ENCODE measurements around the gene RPS6KA2. TPM values are rescaled to one million over a fixed set of nuclear protein-coding genes. Genes with fewer than 3 reads are reported as not detected.
"Not testable (repeated sequence)": the region's sequence is repeated elsewhere in the genome, so short reads cannot be mapped to it uniquely, and the experiment has no call there.

The RPS6KA2 gene
- total RNA-seq, 1 experiment from 2014 or later, result 2.3 TPM

- in situ Hi-C loops (cut with HindIII; ENCODE audit: low pct_unique_long_range_greater_than_20kb, low sequenced_read_pairs), result no loop called here
- no peak for DNase-seq (ENCODE audit: low read depth)
These were observed 75.1 kb downstream of the RPS6KA2 start for GRCh38 chr6:166551754-166552495.

DNA sequence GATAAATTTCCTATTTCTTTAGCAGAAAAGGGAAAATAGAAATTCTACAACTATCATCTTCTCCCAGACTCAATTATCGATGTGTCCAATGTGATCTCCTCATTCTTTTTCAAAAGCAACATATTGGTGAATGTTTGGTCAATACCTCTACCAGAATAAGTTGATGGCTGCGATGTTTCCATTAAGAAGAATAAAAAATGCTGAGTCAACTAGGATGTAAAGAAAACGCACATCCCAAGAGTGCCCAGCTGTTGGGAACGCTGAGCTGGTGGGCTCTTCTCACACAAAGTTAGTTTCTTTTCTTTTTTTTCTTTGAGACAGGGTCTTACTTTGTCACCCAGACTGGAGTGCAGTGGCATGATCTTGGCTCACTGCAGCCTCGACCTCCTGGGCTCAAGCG, 80.4 kb downstream of the RPS6KA2 start:
- no peak for DNase-seq (ENCODE audit: low read depth)
- in situ Hi-C loops (cut with HindIII; ENCODE audit: low pct_unique_long_range_greater_than_20kb, low sequenced_read_pairs), result no loop called here

DNA sequence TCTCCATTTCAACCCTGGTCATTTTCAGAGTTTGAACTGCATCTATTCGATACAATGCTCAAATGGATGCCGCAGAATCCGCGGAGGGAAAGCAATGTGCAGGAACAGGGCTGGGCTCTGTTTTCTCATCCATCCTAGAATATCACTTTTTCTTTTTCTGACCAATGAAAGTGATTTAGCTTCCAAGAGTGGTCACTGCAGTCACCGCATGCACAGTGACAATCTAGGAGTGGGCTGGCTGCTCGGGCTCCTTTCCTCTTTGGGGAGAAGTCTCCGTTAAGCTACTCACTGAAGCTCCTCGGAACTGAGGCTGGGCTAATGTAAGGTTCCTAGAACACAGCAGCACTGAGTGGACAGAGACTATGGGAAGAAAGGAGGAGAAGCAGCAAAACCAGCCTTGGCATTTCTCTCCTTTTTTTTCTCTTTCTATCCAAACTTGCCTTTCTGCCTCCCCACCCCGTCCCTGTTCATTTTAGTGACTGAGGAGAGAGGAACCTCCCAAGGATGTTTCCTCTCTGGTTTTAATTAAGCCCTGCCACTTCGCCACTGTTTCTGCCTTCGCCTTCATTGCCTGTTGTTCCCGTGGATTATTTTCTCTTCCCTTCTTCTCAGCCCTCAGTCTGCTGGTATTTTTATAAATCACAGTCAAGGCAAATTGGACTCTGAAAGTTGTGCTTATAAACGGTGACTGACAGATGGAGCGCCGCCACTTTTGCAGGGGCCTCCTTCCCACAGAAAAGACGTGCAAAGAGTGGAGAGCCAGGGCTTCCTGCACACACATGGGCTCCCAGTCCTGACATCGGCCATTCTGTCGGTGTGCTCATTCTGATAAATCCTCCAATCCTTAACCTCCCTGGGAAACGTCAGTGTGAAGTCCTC, 81.7 kb downstream of the RPS6KA2 start:
- DNase-seq (ENCODE audit: low read depth), result no peak
- in situ Hi-C loops (cut with HindIII; ENCODE audit: low pct_unique_long_range_greater_than_20kb, low sequenced_read_pairs), result no loop called here

GRCh38 chr6:166544296-166544605, 82.8 kb downstream of the RPS6KA2 start:
- in situ Hi-C loops (cut with HindIII; ENCODE audit: low pct_unique_long_range_greater_than_20kb, low sequenced_read_pairs), result no loop called here

DNA sequence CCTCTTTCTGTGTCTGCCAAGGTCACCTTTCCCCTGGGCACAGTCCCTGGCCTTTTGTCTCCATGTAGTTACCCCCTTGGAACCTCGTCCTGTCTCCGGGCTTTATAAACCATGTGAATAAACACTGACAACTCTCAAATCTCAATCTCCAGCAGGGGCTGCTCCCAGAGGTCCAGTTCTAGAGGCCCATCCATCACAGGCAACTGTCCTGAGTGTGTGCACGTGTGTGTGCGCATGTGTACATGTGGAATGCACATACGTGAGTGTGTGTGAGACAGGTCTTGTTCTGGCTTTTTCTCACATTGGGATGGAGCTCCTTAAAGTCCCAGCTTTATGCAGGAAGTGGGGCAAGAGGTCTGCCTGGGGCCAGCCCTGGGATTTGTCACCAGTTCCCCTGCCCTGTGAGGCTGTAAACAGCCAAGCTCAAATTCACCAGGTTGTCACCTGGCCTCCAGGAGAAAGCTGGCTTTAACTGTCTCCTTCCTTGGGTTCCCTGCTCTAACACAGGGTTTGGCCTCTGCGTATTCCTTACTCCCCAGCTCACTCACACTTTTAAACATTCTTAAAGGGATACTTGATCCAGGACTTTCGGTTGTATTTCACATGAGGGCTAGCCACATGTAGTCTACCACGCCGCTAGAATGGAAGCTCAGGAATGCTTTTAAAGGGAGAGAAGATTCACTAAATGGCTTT, 83.3 kb downstream of the RPS6KA2 start:
- in situ Hi-C loops (cut with HindIII; ENCODE audit: low pct_unique_long_range_greater_than_20kb, low sequenced_read_pairs), result no loop called here
- no peak for DNase-seq (ENCODE audit: low read depth)

More at GRCh38 chr6:166544296-166544605, 82.8 kb downstream of the RPS6KA2 start:
- DNase-seq (ENCODE audit: low read depth), result no peak

GRCh38 chr6:166542580-166542912, 84.5 kb downstream of the RPS6KA2 start:
- in situ Hi-C loops (cut with HindIII; ENCODE audit: low pct_unique_long_range_greater_than_20kb, low sequenced_read_pairs), result no loop called here
- no peak for DNase-seq (ENCODE audit: low read depth)

GRCh38 chr6:166541876-166542579, 85.0 kb downstream of the RPS6KA2 start:
- in situ Hi-C loops (cut with HindIII; ENCODE audit: low pct_unique_long_range_greater_than_20kb, low sequenced_read_pairs), result no loop called here
- DNase-seq (ENCODE audit: low read depth), result no peak

GRCh38 chr6:166541366-166541765, 85.7 kb downstream of the RPS6KA2 start:
- in situ Hi-C loops (cut with HindIII; ENCODE audit: low pct_unique_long_range_greater_than_20kb, low sequenced_read_pairs), result no loop called here
- no peak for DNase-seq (ENCODE audit: low read depth)

GRCh38 chr6:166540631-166541331, 86.3 kb downstream of the RPS6KA2 start:
- in situ Hi-C loops (cut with HindIII; ENCODE audit: low pct_unique_long_range_greater_than_20kb, low sequenced_read_pairs), result no loop called here
- DNase-seq (ENCODE audit: low read depth), result no peak

DNA sequence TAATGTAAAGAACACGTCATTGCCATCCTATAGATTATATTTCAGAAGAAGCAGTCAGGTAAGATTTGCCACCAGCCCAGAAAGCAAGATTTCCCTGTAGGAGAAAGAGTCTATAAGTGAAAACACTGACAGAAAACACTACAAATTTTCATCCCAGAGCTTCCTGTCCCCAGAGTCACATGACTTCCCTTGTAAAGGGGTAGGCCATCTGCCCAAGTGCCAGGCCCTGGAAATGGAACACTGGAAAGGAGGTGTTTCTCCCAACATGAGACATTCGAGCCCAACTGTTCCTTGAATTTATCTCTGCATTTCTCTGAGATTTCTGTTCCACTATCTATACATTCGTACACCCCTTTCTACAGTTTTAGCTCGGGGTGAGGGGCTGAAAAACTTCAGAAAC, 87.5 kb downstream of the RPS6KA2 start:
- in situ Hi-C loops (cut with HindIII; ENCODE audit: low pct_unique_long_range_greater_than_20kb, low sequenced_read_pairs), result no loop called here
- DNase-seq (ENCODE audit: low read depth), result no peak

DNA sequence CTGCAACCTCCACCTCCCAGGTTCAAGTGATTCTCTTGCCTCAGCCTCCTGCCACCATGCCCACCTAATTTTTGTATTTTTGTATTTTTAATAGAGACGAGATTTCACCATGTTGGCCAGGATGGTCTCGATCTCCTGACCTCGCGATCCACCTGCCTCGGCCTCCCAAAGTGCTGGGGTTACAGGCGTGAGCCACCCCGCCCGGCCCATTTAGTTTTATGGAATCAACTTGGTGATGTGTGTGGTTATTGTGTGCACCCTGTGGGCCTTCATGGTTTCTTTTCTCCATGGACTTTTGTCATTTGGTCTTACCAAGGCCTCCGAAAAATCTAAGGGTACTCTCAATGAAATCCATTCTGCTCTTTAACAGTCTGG, 88.1 kb downstream of the RPS6KA2 start:
- in situ Hi-C loops (cut with HindIII; ENCODE audit: low pct_unique_long_range_greater_than_20kb, low sequenced_read_pairs); DNase-seq (ENCODE audit: low read depth): not testable (repeated sequence)

- DNase-seq (ENCODE audit: low read depth), result no peak
- in situ Hi-C loops (cut with HindIII; ENCODE audit: low pct_unique_long_range_greater_than_20kb, low sequenced_read_pairs), result no loop called here
These were observed 88.6 kb downstream of the RPS6KA2 start for GRCh38 chr6:166538297-166539010.

- DNase-seq (ENCODE audit: low read depth), result no peak
- in situ Hi-C loops (cut with HindIII; ENCODE audit: low pct_unique_long_range_greater_than_20kb, low sequenced_read_pairs), result no loop called here
These were observed 92.2 kb downstream of the RPS6KA2 start for GRCh38 chr6:166534658-166535406.

DNA sequence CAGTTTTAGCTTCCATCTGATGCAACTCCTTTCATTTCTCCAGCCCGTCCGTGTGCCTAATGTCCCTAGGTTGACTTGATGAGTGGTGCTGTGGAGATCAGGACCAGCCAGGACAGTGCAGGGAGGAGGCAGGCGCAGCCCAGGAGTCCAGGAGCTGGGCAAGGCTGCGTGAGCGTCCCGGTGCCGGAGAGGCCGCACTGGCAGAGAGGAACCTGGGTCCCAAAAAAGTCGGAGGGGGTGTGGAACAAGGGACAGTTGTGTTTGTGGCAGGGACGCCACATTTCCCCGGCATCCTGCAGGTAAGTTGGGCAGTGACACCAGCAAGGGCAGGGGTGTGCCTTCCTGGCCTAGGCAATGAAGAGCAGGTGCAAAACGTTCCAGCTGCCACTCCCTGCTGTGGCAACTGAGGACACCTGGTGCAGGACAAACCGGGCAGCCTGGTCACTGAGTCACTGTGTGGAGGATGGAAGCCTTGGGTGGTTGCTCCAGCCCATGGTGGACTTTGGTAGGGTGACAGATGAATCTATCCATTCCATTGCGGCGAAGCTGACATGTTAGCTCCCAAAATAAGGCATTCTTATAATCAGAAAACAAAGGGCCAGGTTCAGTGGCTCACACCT, 93.7 kb downstream of the RPS6KA2 start:
- in situ Hi-C loops (cut with HindIII; ENCODE audit: low pct_unique_long_range_greater_than_20kb, low sequenced_read_pairs), result no loop called here
- DNase-seq (ENCODE audit: low read depth), result no peak

- in situ Hi-C loops (cut with HindIII; ENCODE audit: low pct_unique_long_range_greater_than_20kb, low sequenced_read_pairs), result no loop called here
- DNase-seq (ENCODE audit: low read depth), result no peak
These were observed 94.7 kb downstream of the RPS6KA2 start for GRCh38 chr6:166532302-166532701.

GRCh38 chr6:166530211-166531095, 96.6 kb downstream of the RPS6KA2 start:
- in situ Hi-C loops (cut with HindIII; ENCODE audit: low pct_unique_long_range_greater_than_20kb, low sequenced_read_pairs), result no loop called here
- DNase-seq (ENCODE audit: low read depth), result peak; percentile 10
